ENCODE results near the gene USF2. TPM values are rescaled to one million over a fixed set of nuclear protein-coding genes. Genes with fewer than 3 reads are reported as not detected.
A peak's percentile ranks its signal among the peaks of the same experiment; 100 is the strongest.

USF2 gene
- total and polyA plus RNA-seq, 2 donors: 27.4 to 142 TPM

- Histone ChIP-seq H3K4me3 (ENCODE audit: low read depth, low read length) (no peak overlapping the region), H3K4me1 (ENCODE audit: insufficient read depth) (no peaks in the 10 kb centered on the region), H3K36me3 (ENCODE audit: insufficient read depth) (peaks cover under 1% of the 10 kb centered on the region), H3K27ac (ENCODE audit: low read depth) (peak overlapping the region; percentile 12)
- WGBS: 88% methylated on average over 10 of the region's 10 CpGs
- no peak for DNase-seq (ENCODE audit: extremely low spot score)
These were observed 2.8 kb upstream of the USF2 start for GRCh38 chr19:35265900-35266519.

- Histone ChIP-seq H3K36me3 (ENCODE audit: insufficient read depth) (peaks cover 2% of the 10 kb centered on the region), H3K4me1 (ENCODE audit: insufficient read depth) (no peaks in the 10 kb centered on the region), H3K4me3 (ENCODE audit: low read depth, low read length) (peak overlapping the region; percentile 88), H3K27ac (ENCODE audit: low read depth) (peak overlapping the region; percentile 94)
- DNase-seq (ENCODE audit: extremely low spot score): no peak
- 35% methylated on average over 39 of the region's 39 CpGs for WGBS
These were observed 2.0 kb upstream of the USF2 start for GRCh38 chr19:35266520-35267352.

GRCh38 chr19:35267353-35267817, 1.4 kb upstream of the USF2 start:
- Histone ChIP-seq H3K4me1 (ENCODE audit: insufficient read depth) (no peaks in the 10 kb centered on the region), H3K36me3 (ENCODE audit: insufficient read depth) (peaks cover 2% of the 10 kb centered on the region), H3K27ac (ENCODE audit: low read depth) (peak overlapping the region; percentile 94), H3K4me3 (ENCODE audit: low read depth, low read length) (peak overlapping the region; percentile 88)
- DNase-seq (ENCODE audit: extremely low spot score): peak; percentile 10
- 2% methylated on average over 40 of the region's 40 CpGs for WGBS

- Histone ChIP-seq H3K36me3 (ENCODE audit: insufficient read depth) (peaks cover 2% of the 10 kb centered on the region), H3K4me3 (ENCODE audit: low read depth, low read length) (peak overlapping the region; percentile 88), H3K4me1 (ENCODE audit: insufficient read depth) (no peaks in the 10 kb centered on the region), H3K27ac (ENCODE audit: low read depth) (peak overlapping the region; percentile 94)
- DNase-seq (ENCODE audit: extremely low spot score): peak; percentile 26
- under 1% methylated on average over 99 of the region's 100 CpGs for WGBS
These were observed 785 bp upstream of the USF2 start for GRCh38 chr19:35267818-35268535.

GRCh38 chr19:35269438-35270117, 816 bp downstream of the USF2 start:
- WGBS: 3% methylated on average over 61 of the region's 66 CpGs
- H3K36me3 ChIP-seq (ENCODE audit: insufficient read depth): peaks cover 7% of the 10 kb centered on the region
- peak overlapping the region; percentile 92 for H3K27ac ChIP-seq (ENCODE audit: low read depth)
- DNase-seq (ENCODE audit: extremely low spot score): no peak
- H3K4me3 ChIP-seq (ENCODE audit: low read depth, low read length): peak overlapping the region; percentile 88
- no peaks in the 10 kb centered on the region for H3K4me1 ChIP-seq (ENCODE audit: insufficient read depth)

GRCh38 chr19:35270381-35270811, 1.6 kb downstream of the USF2 start:
- H3K36me3 ChIP-seq (ENCODE audit: insufficient read depth): peaks cover 7% of the 10 kb centered on the region
- H3K4me1 ChIP-seq (ENCODE audit: insufficient read depth): no peaks in the 10 kb centered on the region
- DNase-seq (ENCODE audit: extremely low spot score): no peak
- no peak overlapping the region for H3K27ac ChIP-seq (ENCODE audit: low read depth)
- WGBS: 88% methylated on average over 16 of the region's 16 CpGs
- H3K4me3 ChIP-seq (ENCODE audit: low read depth, low read length): no peak overlapping the region

- H3K4me3 ChIP-seq (ENCODE audit: low read depth, low read length): no peak overlapping the region
- WGBS: 84% methylated on average over 7 of the region's 7 CpGs
- peaks cover 7% of the 10 kb centered on the region for H3K36me3 ChIP-seq (ENCODE audit: insufficient read depth)
- no peak for DNase-seq (ENCODE audit: extremely low spot score)
- no peak overlapping the region for H3K27ac ChIP-seq (ENCODE audit: low read depth)
- no peaks in the 10 kb centered on the region for H3K4me1 ChIP-seq (ENCODE audit: insufficient read depth)
These were observed 2.8 kb downstream of the USF2 start for GRCh38 chr19:35271546-35271945.

- H3K4me1 ChIP-seq (ENCODE audit: insufficient read depth): no peaks in the 10 kb centered on the region
- no peak overlapping the region for H3K4me3 ChIP-seq (ENCODE audit: low read depth, low read length)
- H3K36me3 ChIP-seq (ENCODE audit: insufficient read depth): peaks cover 7% of the 10 kb centered on the region
- DNase-seq (ENCODE audit: extremely low spot score): no peak
- 87% methylated on average over 16 of the region's 16 CpGs for whole genome bisulfite sequencing
- H3K27ac ChIP-seq (ENCODE audit: low read depth): no peak overlapping the region
These were observed 3.5 kb downstream of the USF2 start for GRCh38 chr19:35272122-35272719.

- no peak overlapping the region for H3K27ac ChIP-seq (ENCODE audit: low read depth)
- WGBS: 89% methylated on average over 10 of the region's 10 CpGs
- peaks cover 7% of the 10 kb centered on the region for H3K36me3 ChIP-seq (ENCODE audit: insufficient read depth)
- no peaks in the 10 kb centered on the region for H3K4me1 ChIP-seq (ENCODE audit: insufficient read depth)
- no peak overlapping the region for H3K4me3 ChIP-seq (ENCODE audit: low read depth, low read length)
- DNase-seq (ENCODE audit: extremely low spot score): no peak
These were observed 4.3 kb downstream of the USF2 start for GRCh38 chr19:35272954-35273649.

GRCh38 chr19:35273686-35274259, 5.0 kb downstream of the USF2 start:
- 85% methylated on average over 14 of the region's 14 CpGs for WGBS
- Histone ChIP-seq H3K4me3 (ENCODE audit: low read depth, low read length) (no peak overlapping the region), H3K27ac (ENCODE audit: low read depth) (no peak overlapping the region), H3K4me1 (ENCODE audit: insufficient read depth) (no peaks in the 10 kb centered on the region), H3K36me3 (ENCODE audit: insufficient read depth) (peaks cover 7% of the 10 kb centered on the region)
- DNase-seq (ENCODE audit: extremely low spot score): no peak

GRCh38 chr19:35274323-35274722, 5.6 kb downstream of the USF2 start:
- DNase-seq (ENCODE audit: extremely low spot score): no peak
- Histone ChIP-seq H3K27ac (ENCODE audit: low read depth) (no peak overlapping the region), H3K4me3 (ENCODE audit: low read depth, low read length) (no peak overlapping the region), H3K36me3 (ENCODE audit: insufficient read depth) (peaks cover 7% of the 10 kb centered on the region), H3K4me1 (ENCODE audit: insufficient read depth) (no peaks in the 10 kb centered on the region)
- WGBS: 74% methylated on average over 5 of the region's 5 CpGs

GRCh38 chr19:35276706-35277281, 8.0 kb downstream of the USF2 start:
- WGBS: 95% methylated on average over 28 of the region's 28 CpGs
- Histone ChIP-seq H3K36me3 (ENCODE audit: insufficient read depth) (peaks cover 4% of the 10 kb centered on the region), H3K4me1 (ENCODE audit: insufficient read depth) (no peaks in the 10 kb centered on the region), H3K27ac (ENCODE audit: low read depth) (no peak overlapping the region), H3K4me3 (ENCODE audit: low read depth, low read length) (no peak overlapping the region)
- DNase-seq (ENCODE audit: extremely low spot score): no peak
